GM23248 (cell line): ENCODE results near the gene DRAXIN.

Source experiments
- EZH2 ChIP-seq: fragments of 200-600 bp; sonication (generic); IDR thresholded peaks from 2 replicates; pipeline ENCODE4 v1.6.1; 2018; ENCODE audit warnings: antibody characterized with exemption, mild to moderate bottlenecking; ENCODE audit not compliant: insufficient read depth, poor library complexity, severe bottlenecking
- EZH2phosphoT487 ChIP-seq: fragments of 200-600 bp; sonication (generic); IDR thresholded peaks from 2 replicates; pipeline ENCODE4 v1.6.1; 2018; ENCODE audit warnings: antibody characterized with exemption, moderate library complexity, mild to moderate bottlenecking, low read depth; ENCODE audit not compliant: insufficient read depth

- TF ChIP-seq EZH2phosphoT487 (no peak), EZH2 (no peak)
These were observed 41.8 kb downstream of the DRAXIN start for GRCh38 chr1:11733306-11733705.
